Neural cell (in vitro differentiated cells): ENCODE data around the gene DOCK2. TPM values are rescaled to one million over a fixed set of nuclear protein-coding genes. Genes with fewer than 3 reads are reported as not detected.

Experiments
- H2AFZ ChIP-seq: fragments of 200-600, 300-800 bp; sonication (generic), shearing (Covaris generic); 2 replicates; pipeline ENCODE4 v1.6.0; 2014; ENCODE audit warnings: low read depth, mild to moderate bottlenecking, antibody characterized with exemption, low read length, moderate library complexity
- H3F3A ChIP-seq: fragments of 200-600 bp; shearing (Covaris generic); 2 replicates; pipeline ENCODE4 v1.6.1; 2016; ENCODE audit warnings: mild to moderate bottlenecking, moderate library complexity, mixed read lengths, antibody characterized with exemption, low read length; ENCODE audit not compliant: insufficient read depth, poor library complexity, severe bottlenecking
- H3K27ac ChIP-seq: fragments of 200-600, 300-800 bp; sonication (generic), shearing (Covaris generic); 2 replicates; pipeline ENCODE4 v1.5.1; 2014; ENCODE audit warnings: mild to moderate bottlenecking, low read length, moderate library complexity
- H3K27me3 ChIP-seq: fragments of 300-800, 200-600 bp; sonication (generic), shearing (Covaris generic); 2 replicates; pipeline ENCODE4 v1.6.0; 2014; ENCODE audit warnings: mild to moderate bottlenecking, low read depth, low read length, moderate library complexity; ENCODE audit not compliant: insufficient read depth
- H3K36me3 ChIP-seq: fragments of 300-800, 200-600 bp; sonication (generic), shearing (Covaris generic); 2 replicates; pipeline ENCODE4 v1.5.1; 2014; ENCODE audit warnings: mild to moderate bottlenecking, antibody characterized with exemption, low read length, moderate library complexity; ENCODE audit not compliant: insufficient read depth
- H3K4me2 ChIP-seq: fragments of 300-800, 200-600 bp; sonication (generic), shearing (Covaris generic); 2 replicates; pipeline ENCODE4 v1.6.0; 2014; ENCODE audit warnings: mild to moderate bottlenecking, low read length
- H3K4me3 ChIP-seq: fragments of 300-800, 200-600 bp; sonication (generic), shearing (Covaris generic); 2 replicates; pipeline ENCODE4 v1.5.1; 2014; ENCODE audit warnings: mild to moderate bottlenecking, low read length, moderate library complexity
- H3K79me2 ChIP-seq: fragments of 200-600 bp; shearing (Covaris generic); replicated peaks from 2 replicates; pipeline ENCODE4 v1.6.0; 2014; ENCODE audit warnings: mild to moderate bottlenecking, low read length, moderate library complexity; ENCODE audit not compliant: insufficient read depth
- H3K9ac ChIP-seq: fragments of 300-800, 200-600 bp; sonication (generic), shearing (Covaris generic); 2 replicates; pipeline ENCODE4 v1.6.1; 2016; ENCODE audit warnings: mild to moderate bottlenecking, low read length, mixed read lengths
- H3K9me2 ChIP-seq: fragments of 200-600 bp; shearing (Covaris generic); 2 replicates; pipeline ENCODE4 v1.6.1; 2016; ENCODE audit warnings: mild to moderate bottlenecking, low read length, mixed read lengths; ENCODE audit not compliant: insufficient read depth
- H3K9me3 ChIP-seq: fragments of 200-600, 300-800 bp; sonication (generic), shearing (Covaris generic); 2 replicates; pipeline ENCODE4 v1.6.1; 2016; ENCODE audit warnings: mild to moderate bottlenecking, mixed run types, low read length, moderate library complexity, mixed read lengths
- H4K20me1 ChIP-seq: fragments of 200-600 bp; shearing (Covaris generic); 2 replicates; pipeline ENCODE4 v1.6.1; 2016; ENCODE audit warnings: mild to moderate bottlenecking, mixed run types; ENCODE audit not compliant: insufficient read depth
- CTCF ChIP-seq: fragments of 450-650 bp; IDR thresholded peaks from 2 replicates; pipeline ENCODE4 v1.5.1; 2014; ENCODE audit warnings: antibody characterized with exemption, mild to moderate bottlenecking, moderate library complexity; ENCODE audit not compliant: poor library complexity, severe bottlenecking
- EP300 ChIP-seq: fragments of 450-650 bp; conservative IDR thresholded peaks from 2 replicates; pipeline ENCODE4 v1.6.1; 2014; ENCODE audit warnings: antibody characterized with exemption, mild to moderate bottlenecking, moderate library complexity; ENCODE audit not compliant: poor library complexity, severe bottlenecking
- EZH2 ChIP-seq: fragments of 200-600, 300-800 bp; shearing (Covaris generic), sonication (generic); IDR thresholded peaks from 2 replicates; pipeline ENCODE4 v1.6.1; 2014; ENCODE audit warnings: antibody characterized with exemption, low read length, borderline replicate concordance, mild to moderate bottlenecking; ENCODE audit not compliant: insufficient read depth, poor library complexity, severe bottlenecking
- MXI1 ChIP-seq: fragments of 450-650 bp; conservative IDR thresholded peaks from 2 replicates; pipeline ENCODE4 v1.6.1; 2014; ENCODE audit warnings: antibody characterized with exemption, mild to moderate bottlenecking; ENCODE audit not compliant: poor library complexity, severe bottlenecking
- POLR2AphosphoS5 ChIP-seq: IDR thresholded peaks from 2 replicates; pipeline ENCODE4 v1.6.1; 2012
- RAD21 ChIP-seq: fragments of 450-650 bp; conservative IDR thresholded peaks from 2 replicates; pipeline ENCODE4 v1.6.1; 2014; ENCODE audit warnings: antibody characterized with exemption, mild to moderate bottlenecking, moderate library complexity
- REST ChIP-seq: IDR thresholded peaks from 2 replicates; pipeline ENCODE4 v1.6.1; 2012; ENCODE audit warnings: borderline replicate concordance
- SMC3 ChIP-seq: fragments of 450-650 bp; conservative IDR thresholded peaks from 2 replicates; pipeline ENCODE4 v1.6.1; 2014; ENCODE audit warnings: antibody characterized with exemption, mild to moderate bottlenecking, moderate library complexity; ENCODE audit not compliant: poor library complexity
- TAF1 ChIP-seq: IDR thresholded peaks from 2 replicates; pipeline ENCODE4 v1.6.1; 2012; ENCODE audit warnings: low read depth
- polyA plus RNA-seq: library from polyadenylated mRNA; depleted of rRNA; stranded (reverse); fragments of >200 nt; gene quantifications from 2 replicates; pipeline ENCODE4 v1.2.3, GENCODE V29; 2014

DOCK2 gene
- polyA plus RNA-seq, 1 donor from 2014 or later: 0.15 TPM

- Histone ChIP-seq H3K4me3 (no peak overlapping the region), H3K27ac (no peak overlapping the region), H2AFZ (no peak overlapping the region), H3K9ac (no peak overlapping the region), H3K27me3 (no peaks in the 10 kb centered on the region), H3K4me2 (no peak overlapping the region), H3K36me3 (no peaks in the 10 kb centered on the region), H3F3A (no peaks in the 10 kb centered on the region), H3K79me2 (no peaks in the 10 kb centered on the region), H3K9me2 (no peaks in the 10 kb centered on the region), H4K20me1 (no peaks in the 10 kb centered on the region), H3K9me3 (no peaks in the 10 kb centered on the region)
- TF ChIP-seq CTCF: no peak
- TF ChIP-seq TAF1: no peak
- TF ChIP-seq EP300: no peak
Measured at GRCh38 chr5:169797577-169797976, 160.5 kb downstream of the DOCK2 start.

- H3K27ac ChIP-seq: no peak overlapping the region
- H4K20me1 ChIP-seq: no peaks in the 10 kb centered on the region
- no peaks in the 10 kb centered on the region for H3K27me3 ChIP-seq
- H3K9me2 ChIP-seq: no peaks in the 10 kb centered on the region
- no peak overlapping the region for H3K4me3 ChIP-seq
- no peaks in the 10 kb centered on the region for H3K36me3 ChIP-seq
- no peak overlapping the region for H3K9ac ChIP-seq
- H3K4me2 ChIP-seq: no peak overlapping the region
- TF ChIP-seq RAD21: no peak
- TF ChIP-seq MXI1: no peak
- no peak for TF ChIP-seq REST
- no peak for TF ChIP-seq CTCF
- TF ChIP-seq SMC3: no peak
- TF ChIP-seq TAF1: no peak
- TF ChIP-seq EZH2: no peak
- TF ChIP-seq POLR2AphosphoS5: no peak
- no peak for TF ChIP-seq EP300
- H3K79me2 ChIP-seq: no peaks in the 10 kb centered on the region
- H3F3A ChIP-seq: no peaks in the 10 kb centered on the region
- H3K9me3 ChIP-seq: no peaks in the 10 kb centered on the region
- H2AFZ ChIP-seq: no peak overlapping the region
Measured at GRCh38 chr5:169798438-169798837, 161.4 kb downstream of the DOCK2 start.
